NCI-H69 (cell line): ENCODE results near the gene SMAD2.

Experiments
- DNase-seq: peaks from one replicate; lab custom pipeline; 2025; lab: John Stamatoyannopoulos, UW

The SMAD2 gene

GRCh38 chr18:47930199-47930930 lies at the start of gene SMAD2:
SMAD2 (minus strand) TSS chr18:47930659; CDS start chr18:47896756, 33,903 bp downstream.
- DNase-seq = peak; percentile 99

DNA sequence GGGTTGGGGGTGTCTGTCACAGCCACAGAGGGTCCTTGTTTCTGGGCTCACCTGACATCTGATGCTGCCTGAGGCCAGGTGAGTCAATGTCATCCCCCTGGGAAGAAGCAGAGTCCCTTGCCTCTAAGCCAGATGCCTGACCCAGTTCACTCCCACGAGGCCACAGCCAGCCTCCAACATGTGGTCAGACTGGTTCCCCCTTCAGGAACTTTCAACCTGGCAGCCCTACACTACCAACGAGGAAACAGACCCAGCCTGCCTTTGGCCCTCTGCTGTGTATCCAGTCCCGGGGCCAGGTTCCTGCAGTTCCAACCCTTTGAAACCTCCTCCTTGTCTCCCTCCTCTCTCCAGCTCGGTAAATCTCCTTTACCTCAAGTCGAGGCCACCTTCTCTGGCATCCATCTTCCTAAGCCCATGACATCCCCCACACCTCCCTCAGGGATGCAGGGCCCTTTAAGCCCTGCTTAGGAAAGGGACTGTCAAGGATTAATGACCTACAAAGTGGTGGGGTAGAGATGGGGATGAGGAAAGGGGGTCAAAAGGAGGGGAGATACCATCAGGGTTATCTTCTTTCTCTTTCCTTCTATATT lies 49.2 kb upstream of the SMAD2 start:
- no peak for DNase-seq

GRCh38 chr18:47978603-47979002 lies 48.1 kb upstream of the SMAD2 start:
- no peak for DNase-seq

DNA sequence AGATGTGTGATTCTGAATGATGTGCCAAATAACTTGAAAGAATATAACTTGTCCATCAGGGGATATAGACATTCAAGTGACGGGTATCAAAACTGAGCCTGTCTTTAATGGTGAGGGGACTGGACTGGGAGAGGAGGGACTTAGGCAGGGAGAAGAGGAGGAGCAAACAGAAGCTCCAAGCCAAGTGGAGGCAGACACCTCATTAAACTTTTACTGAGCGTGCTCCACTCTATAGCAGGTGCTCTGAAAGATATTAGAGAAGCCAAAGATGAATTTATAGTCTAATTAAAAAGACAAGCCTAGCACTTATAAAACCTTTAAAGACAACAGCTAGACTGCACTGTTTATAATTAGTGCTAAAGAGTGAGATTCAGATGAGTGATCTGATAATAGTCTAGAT lies 47.7 kb upstream of the SMAD2 start:
- DNase-seq = no peak

- DNase-seq = peak; percentile 80
Measured at GRCh38 chr18:47975701-47976100, 45.2 kb upstream of the SMAD2 start.

GRCh38 chr18:47975105-47975504 lies 44.6 kb upstream of the SMAD2 start:
- DNase-seq = peak; percentile 58

DNA sequence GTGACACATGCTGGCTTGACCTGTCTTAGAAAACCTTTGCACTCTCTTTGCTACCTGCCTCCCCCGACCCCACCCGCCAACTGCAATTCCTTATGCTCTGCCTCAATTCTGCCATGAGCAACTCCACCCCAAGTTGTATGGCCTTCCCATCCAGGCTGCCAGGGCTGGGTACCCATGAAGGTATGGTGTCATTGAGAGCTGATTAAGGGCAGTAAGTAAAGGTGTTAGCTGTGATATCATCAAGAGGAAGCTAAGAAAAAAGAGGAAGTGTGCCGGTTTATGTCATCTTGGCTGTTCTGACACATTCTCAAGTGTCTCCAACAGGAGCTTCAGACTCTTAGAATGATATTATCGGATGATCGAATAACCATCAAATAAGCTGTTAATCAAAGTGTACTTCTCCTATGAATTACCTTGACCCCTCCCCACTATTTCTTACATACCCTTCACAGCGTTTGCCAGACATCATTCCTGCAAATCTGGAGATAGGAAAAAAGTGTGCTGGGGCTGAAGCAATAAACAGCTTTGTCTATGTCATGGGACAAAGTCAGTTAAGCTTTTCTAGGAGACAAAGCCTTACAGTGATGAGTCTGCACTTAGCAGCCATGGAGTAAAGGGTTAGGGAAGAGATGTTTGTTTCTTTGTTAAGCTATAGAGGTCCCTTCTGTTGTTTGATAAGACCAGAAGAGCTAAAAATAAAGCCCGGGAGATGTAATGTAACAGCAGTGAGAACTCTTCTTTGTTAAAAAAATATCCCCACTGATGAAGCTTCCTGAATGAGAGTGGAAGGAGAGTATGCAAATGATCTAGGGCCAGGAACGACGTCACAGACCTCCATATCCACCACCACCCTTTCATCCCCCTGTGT lies 40.4 kb upstream of the SMAD2 start:
- DNase-seq = no peak

- DNase-seq = no peak
Measured at GRCh38 chr18:47969816-47970215, 39.4 kb upstream of the SMAD2 start.

DNA sequence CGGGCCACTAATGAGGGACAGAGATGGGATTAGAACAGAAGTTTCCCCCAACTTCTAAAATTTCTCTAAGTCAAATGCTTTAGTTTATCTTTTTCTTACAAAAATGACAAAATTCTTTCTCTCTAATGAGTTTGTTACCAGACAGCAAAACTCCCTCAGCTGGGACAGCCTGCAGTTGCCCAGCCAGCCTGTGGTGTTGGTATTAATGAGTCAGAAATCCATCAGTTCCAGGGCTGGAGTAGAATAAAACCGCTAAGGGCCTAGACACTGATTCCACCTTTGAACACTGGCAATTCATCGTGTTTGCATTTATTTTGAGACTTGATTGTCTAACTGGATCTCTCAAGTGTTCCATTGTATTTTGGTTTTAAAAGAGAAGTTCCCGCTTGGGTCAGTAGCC lies 38.3 kb upstream of the SMAD2 start:
- no peak for DNase-seq

GRCh38 chr18:47968006-47968676 lies 37.7 kb upstream of the SMAD2 start:
- DNase-seq = no peak

GRCh38 chr18:47964053-47964452 lies 33.6 kb upstream of the SMAD2 start:
- peak; percentile 85 for DNase-seq

DNA sequence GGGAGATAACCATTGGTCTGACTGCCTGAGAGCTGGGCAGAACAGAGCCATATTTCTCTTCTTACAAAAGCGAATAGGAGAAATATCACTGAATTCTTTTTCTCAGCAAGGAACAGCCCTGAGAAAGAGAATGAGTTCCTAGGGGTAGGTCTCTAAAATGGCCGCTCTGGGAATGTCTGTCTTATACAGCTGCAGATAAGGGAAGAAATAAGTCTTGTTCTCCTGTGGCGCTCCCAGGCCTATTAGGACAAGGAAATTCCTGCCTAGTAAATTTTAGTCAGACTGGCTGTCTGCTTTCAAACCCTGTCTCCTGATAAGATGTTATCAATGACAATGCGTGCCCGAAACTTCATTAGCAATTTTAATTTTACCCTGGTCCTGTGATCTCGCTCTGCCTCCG lies 30.5 kb upstream of the SMAD2 start:
- DNase-seq = peak; percentile 36

- peak; percentile 98 for DNase-seq
Measured at GRCh38 chr18:47953471-47953931, 23.0 kb upstream of the SMAD2 start.

- peak; percentile 58 for DNase-seq
Measured at GRCh38 chr18:47950511-47950910, 20.1 kb upstream of the SMAD2 start.

- DNase-seq = peak; percentile 45
Measured at GRCh38 chr18:47949202-47949601, 18.7 kb upstream of the SMAD2 start.

DNA sequence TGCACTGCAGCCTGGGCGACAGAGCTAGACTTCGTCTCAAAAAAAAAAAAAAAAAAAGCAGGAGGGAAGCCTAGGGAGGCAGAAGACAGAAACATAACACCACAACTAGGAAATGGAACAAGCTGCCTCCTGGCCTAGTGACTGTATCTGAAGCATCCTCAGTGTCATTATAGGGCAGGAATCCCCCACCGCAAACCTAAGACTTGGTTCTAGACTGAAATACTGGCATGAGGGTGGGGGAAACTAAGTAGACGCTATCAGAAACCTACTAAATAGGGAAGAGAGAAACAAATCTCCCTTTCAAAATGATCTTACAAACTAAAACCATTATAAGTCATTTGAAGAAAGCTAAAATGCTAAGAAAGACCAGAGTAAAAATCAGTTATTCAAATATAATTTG lies 16.4 kb upstream of the SMAD2 start:
- DNase-seq = no peak

DNA sequence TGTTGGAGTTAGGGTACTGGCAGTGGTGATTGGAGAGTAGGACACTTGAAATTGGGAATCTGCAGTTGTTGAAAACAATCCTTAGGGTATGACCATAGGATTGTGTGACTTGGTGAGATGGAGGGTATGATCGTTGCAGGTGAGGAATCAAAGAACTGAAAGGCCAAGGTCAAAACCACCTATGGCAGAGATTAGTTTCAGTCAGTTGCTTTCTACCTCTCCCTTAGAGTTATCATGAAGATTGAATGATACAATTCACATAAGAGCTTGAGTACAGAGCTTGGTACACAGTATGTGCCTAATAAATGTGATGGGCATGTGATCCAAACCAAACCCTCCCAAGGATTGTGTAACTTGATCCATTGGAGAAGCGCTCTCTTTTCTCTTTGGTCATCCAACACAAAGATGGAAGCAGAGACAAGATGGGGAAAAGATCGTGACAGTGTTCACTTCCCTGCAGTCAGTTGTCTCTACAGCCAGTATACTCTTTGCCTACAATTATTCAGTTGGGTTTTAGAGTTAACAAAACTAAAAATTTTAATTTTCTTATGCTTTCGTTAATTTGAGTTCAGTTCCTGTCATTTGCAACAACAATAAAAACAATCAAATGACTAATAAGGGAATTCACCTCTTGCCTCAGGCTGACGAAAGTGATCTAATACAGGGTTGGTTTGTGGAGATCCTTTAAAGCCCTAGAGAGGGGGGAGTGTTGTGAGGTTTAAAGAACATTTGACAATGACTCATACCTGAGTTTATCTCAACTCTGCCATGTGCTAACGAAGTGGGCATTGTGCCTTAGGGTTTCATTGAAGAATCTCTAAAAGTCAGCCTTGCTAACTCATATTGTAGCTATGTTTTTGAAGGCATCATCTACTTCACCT lies 14.8 kb upstream of the SMAD2 start:
- DNase-seq = peak; percentile 48

DNA sequence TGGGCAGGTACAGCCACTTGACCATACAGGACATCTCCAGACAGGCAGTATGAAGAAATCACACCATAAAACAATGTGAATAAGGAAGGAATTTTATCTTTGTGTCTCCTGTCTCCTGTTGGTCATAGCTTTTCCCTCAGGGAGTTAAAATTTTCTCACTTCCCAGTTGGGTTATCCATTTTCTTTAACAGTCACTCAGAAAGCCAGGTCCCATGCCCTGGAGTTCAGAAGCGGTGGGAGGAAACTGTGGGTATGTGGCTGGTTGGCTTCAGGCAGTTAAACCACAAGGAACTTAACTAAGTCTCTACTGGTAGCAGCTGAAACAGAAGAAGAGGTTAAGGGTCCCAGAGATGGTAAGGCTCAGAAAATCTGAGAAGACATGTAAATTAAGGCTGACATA lies 6.5 kb upstream of the SMAD2 start:
- no peak for DNase-seq

GRCh38 chr18:47935321-47936055 lies 5.0 kb upstream of the SMAD2 start:
- peak; percentile 61 for DNase-seq

- DNase-seq = peak; percentile 39
Measured at GRCh38 chr18:47932603-47933002, 2.1 kb upstream of the SMAD2 start.
